HEK293 (cell line): Measurements from ENCODE around the gene SPRY4.

Experiments used
- BCL11B ChIP-seq: fragments of 450-650 bp; formaldehyde crosslinking; IDR thresholded peaks from 2 replicates; pipeline ENCODE4 v1.5.1; 2016; ENCODE audit warnings: low read depth, missing biosample characterization, missing genetic modification characterization
- CTCF ChIP-seq: fragments of 450-650 bp; formaldehyde crosslinking; IDR thresholded peaks from 2 replicates; pipeline ENCODE4 v1.5.1; 2016; ENCODE audit warnings: missing biosample characterization, missing genetic modification characterization
- HOXA7 ChIP-seq: sonication (generic); formaldehyde crosslinking; IDR thresholded peaks from 2 replicates; pipeline ENCODE4 v1.8.1; 2022; ENCODE audit warnings: missing genetic modification reagents, borderline replicate concordance
- RBAK ChIP-seq: fragments of 450-650 bp; formaldehyde crosslinking; IDR thresholded peaks from 2 replicates; pipeline ENCODE4 v1.5.1; 2016; ENCODE audit warnings: missing biosample characterization, missing genetic modification characterization
- SETDB1 ChIP-seq: IDR thresholded peaks from one replicate; pipeline ENCODE4 v1.6.1; 2017; ENCODE audit warnings: mild to moderate bottlenecking, low read length, moderate library complexity, mixed read lengths; ENCODE audit not compliant: insufficient read length
- ZFP3 ChIP-seq: fragments of 450-650 bp; formaldehyde crosslinking; IDR thresholded peaks from 2 replicates; pipeline ENCODE4 v1.5.1; 2016; ENCODE audit warnings: low read depth, missing biosample characterization, missing genetic modification characterization
- ZNF114 ChIP-seq: fragments of 450-650 bp; formaldehyde crosslinking; IDR thresholded peaks from 2 replicates; pipeline ENCODE4 v1.5.0; 2017; ENCODE audit warnings: missing biosample characterization, missing genetic modification characterization
- ZNF140 ChIP-seq: fragments of 450-650 bp; formaldehyde crosslinking; IDR thresholded peaks from 2 replicates; pipeline ENCODE4 v1.5.1; 2016; ENCODE audit warnings: missing biosample characterization, missing genetic modification characterization
- ZNF16 ChIP-seq: fragments of 450-650 bp; formaldehyde crosslinking; IDR thresholded peaks from 2 replicates; pipeline ENCODE4 v1.5.1; 2016; ENCODE audit warnings: low read depth, missing biosample characterization, missing genetic modification characterization
- ZNF335 ChIP-seq: fragments of 450-650 bp; formaldehyde crosslinking; conservative IDR thresholded peaks from 2 replicates; pipeline ENCODE4 v1.5.1; 2016; ENCODE audit warnings: missing biosample characterization, missing genetic modification characterization
- ZNF629 ChIP-seq: fragments of 450-650 bp; formaldehyde crosslinking; IDR thresholded peaks from 2 replicates; pipeline ENCODE4 v1.5.1; 2017; ENCODE audit warnings: missing biosample characterization, missing genetic modification characterization
- TF ChIP-seq, protein P1 (sequence below): fragments of 450-650 bp; formaldehyde crosslinking; IDR thresholded peaks from 2 replicates; pipeline ENCODE4 v1.5.1; 2016; ENCODE audit warnings: missing biosample characterization, missing genetic modification characterization
- TF ChIP-seq, protein P2 (sequence below): sonication (generic); formaldehyde crosslinking; IDR thresholded peaks from 2 replicates; pipeline ENCODE4 v1.8.1; 2022; ENCODE audit warnings: mild to moderate bottlenecking, moderate library complexity, missing genetic modification reagents
- TF ChIP-seq, protein P3 (sequence below): fragments of 450-650 bp; formaldehyde crosslinking; IDR thresholded peaks from 2 replicates; pipeline ENCODE4 v1.5.1; 2016; ENCODE audit warnings: missing biosample characterization, missing genetic modification characterization

GRCh38 chr5:142293486-142293885 is 31.3 kb downstream of the SPRY4 start:
- TF ChIP-seq CTCF: no peak
- no peak for TF ChIP-seq RBAK (tag by site-specific recombination)
- TF ChIP-seq, protein P1, sequence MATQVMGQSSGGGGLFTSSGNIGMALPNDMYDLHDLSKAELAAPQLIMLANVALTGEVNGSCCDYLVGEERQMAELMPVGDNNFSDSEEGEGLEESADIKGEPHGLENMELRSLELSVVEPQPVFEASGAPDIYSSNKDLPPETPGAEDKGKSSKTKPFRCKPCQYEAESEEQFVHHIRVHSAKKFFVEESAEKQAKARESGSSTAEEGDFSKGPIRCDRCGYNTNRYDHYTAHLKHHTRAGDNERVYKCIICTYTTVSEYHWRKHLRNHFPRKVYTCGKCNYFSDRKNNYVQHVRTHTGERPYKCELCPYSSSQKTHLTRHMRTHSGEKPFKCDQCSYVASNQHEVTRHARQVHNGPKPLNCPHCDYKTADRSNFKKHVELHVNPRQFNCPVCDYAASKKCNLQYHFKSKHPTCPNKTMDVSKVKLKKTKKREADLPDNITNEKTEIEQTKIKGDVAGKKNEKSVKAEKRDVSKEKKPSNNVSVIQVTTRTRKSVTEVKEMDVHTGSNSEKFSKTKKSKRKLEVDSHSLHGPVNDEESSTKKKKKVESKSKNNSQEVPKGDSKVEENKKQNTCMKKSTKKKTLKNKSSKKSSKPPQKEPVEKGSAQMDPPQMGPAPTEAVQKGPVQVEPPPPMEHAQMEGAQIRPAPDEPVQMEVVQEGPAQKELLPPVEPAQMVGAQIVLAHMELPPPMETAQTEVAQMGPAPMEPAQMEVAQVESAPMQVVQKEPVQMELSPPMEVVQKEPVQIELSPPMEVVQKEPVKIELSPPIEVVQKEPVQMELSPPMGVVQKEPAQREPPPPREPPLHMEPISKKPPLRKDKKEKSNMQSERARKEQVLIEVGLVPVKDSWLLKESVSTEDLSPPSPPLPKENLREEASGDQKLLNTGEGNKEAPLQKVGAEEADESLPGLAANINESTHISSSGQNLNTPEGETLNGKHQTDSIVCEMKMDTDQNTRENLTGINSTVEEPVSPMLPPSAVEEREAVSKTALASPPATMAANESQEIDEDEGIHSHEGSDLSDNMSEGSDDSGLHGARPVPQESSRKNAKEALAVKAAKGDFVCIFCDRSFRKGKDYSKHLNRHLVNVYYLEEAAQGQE (tag by site-specific recombination): no peak
- no peak for TF ChIP-seq ZNF629
- TF ChIP-seq SETDB1: no peak
- TF ChIP-seq ZFP3: no peak
- no peak for TF ChIP-seq HOXA7
- TF ChIP-seq, protein P2, sequence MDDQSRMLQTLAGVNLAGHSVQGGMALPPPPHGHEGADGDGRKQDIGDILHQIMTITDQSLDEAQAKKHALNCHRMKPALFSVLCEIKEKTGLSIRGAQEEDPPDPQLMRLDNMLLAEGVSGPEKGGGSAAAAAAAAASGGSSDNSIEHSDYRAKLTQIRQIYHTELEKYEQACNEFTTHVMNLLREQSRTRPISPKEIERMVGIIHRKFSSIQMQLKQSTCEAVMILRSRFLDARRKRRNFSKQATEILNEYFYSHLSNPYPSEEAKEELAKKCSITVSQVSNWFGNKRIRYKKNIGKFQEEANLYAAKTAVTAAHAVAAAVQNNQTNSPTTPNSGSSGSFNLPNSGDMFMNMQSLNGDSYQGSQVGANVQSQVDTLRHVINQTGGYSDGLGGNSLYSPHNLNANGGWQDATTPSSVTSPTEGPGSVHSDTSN (CRISPR knock-in tag): no peak
- TF ChIP-seq ZNF335 (tag by site-specific recombination): no peak
- TF ChIP-seq BCL11B: no peak
- no peak for TF ChIP-seq ZNF114
- no peak for TF ChIP-seq ZNF16 (tag by site-specific recombination)
- TF ChIP-seq ZNF140 (tag by site-specific recombination): no peak
- TF ChIP-seq, protein P3, sequence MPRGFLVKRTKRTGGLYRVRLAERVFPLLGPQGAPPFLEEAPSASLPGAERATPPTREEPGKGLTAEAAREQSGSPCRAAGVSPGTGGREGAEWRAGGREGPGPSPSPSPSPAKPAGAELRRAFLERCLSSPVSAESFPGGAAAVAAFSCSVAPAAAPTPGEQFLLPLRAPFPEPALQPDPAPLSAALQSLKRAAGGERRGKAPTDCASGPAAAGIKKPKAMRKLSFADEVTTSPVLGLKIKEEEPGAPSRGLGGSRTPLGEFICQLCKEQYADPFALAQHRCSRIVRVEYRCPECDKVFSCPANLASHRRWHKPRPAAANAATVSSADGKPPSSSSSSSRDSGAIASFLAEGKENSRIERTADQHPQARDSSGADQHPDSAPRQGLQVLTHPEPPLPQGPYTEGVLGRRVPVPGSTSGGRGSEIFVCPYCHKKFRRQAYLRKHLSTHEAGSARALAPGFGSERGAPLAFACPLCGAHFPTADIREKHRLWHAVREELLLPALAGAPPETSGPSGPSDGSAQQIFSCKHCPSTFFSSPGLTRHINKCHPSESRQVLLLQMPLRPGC (tag by site-specific recombination): no peak
